Prostate gland (tissue), 2 donors: ENCODE data around the gene KRT6B. TPM values are rescaled to one million over a fixed set of nuclear protein-coding genes. Genes with fewer than 3 reads are reported as not detected.
"Not testable (repeated sequence)": the region's sequence is repeated elsewhere in the genome, so short reads cannot be mapped to it uniquely, and the experiment has no call there.

ENCODE experiments used
- DNase-seq: peaks from one replicate; pipeline ENCODE4 v3.0.0-alpha.2; 2019; ENCODE audit warnings: low spot score
- H3K27ac ChIP-seq, 2 donors: fragments of 200-600 bp; sonication (generic); 2 replicates each; pipeline ENCODE4 v1.5.1; 2017 to 2019
- H3K27me3 ChIP-seq: fragments of 200-600 bp; sonication (generic); replicated peaks from 2 replicates; pipeline ENCODE4 v1.5.1; 2019; ENCODE audit not compliant: insufficient read depth
- H3K36me3 ChIP-seq, 2 donors: fragments of 200-600 bp; sonication (generic); 1 replicate in 1 of 2; 2 replicates in 1 of 2; pipeline versions ENCODE4 v1.5.1 to v1.8.1; 2017 to 2019
- H3K4me1 ChIP-seq: fragments of 200-600 bp; sonication (generic); replicated peaks from 2 replicates; pipeline ENCODE4 v1.5.1; 2019
- H3K4me3 ChIP-seq, 2 donors: fragments of 200-600 bp; sonication (generic); 2 replicates each; pipeline ENCODE4 v1.5.1; 2017 to 2019
- H3K9me3 ChIP-seq: fragments of 200-600 bp; sonication (generic); 2 replicates; pipeline ENCODE4 v1.5.1; 2017
- POLR2A ChIP-seq: fragments of 450-650 bp; IDR thresholded peaks from one replicate; pipeline ENCODE4 v1.6.1; 2016; ENCODE audit warnings: antibody characterized with exemption, mild to moderate bottlenecking
- POLR2AphosphoS5 ChIP-seq: sonication (generic); formaldehyde crosslinking; IDR thresholded peaks from one replicate; pipeline ENCODE4 v1.6.1; 2017; ENCODE audit warnings: antibody characterized with exemption
- WGBS: methylation state at CpG from one replicate; pipeline ENCODE4 v1.1.5; 2018; 5-methylcytosine and 5-hydroxymethylcytosine counted together
- intact Hi-C: fragments of 100-400 bp; cut with DNase I; formaldehyde crosslinking; loops from one replicate; pipeline ENCODE4 v1.14.2; 2022
- total RNA-seq, 2 donors: library from RNA; depleted of rRNA; stranded (reverse); fragments of >200 nt; gene quantifications; one replicate each; pipeline ENCODE4 v1.1.0, GENCODE V29; 2016
- TF ChIP-seq, protein P1 (sequence below), 4 experiments: fragments of 200-600 bp in 2 of 4; fragments of 450-650 bp in 2 of 4; sonication (generic) in 2 of 4; IDR thresholded peaks; 1 replicate in 3 of 4; 2 replicates in 1 of 4; pipeline ENCODE4 v1.5.1; 2016 to 2019; ENCODE audit warnings: antibody characterized with exemption in 4 of 4, mild to moderate bottlenecking in 2 of 4, moderate library complexity in 2 of 4

Gene KRT6B
- total RNA-seq, 2 donors from 2014 or later: 0.40 to 0.87 TPM

DNA sequence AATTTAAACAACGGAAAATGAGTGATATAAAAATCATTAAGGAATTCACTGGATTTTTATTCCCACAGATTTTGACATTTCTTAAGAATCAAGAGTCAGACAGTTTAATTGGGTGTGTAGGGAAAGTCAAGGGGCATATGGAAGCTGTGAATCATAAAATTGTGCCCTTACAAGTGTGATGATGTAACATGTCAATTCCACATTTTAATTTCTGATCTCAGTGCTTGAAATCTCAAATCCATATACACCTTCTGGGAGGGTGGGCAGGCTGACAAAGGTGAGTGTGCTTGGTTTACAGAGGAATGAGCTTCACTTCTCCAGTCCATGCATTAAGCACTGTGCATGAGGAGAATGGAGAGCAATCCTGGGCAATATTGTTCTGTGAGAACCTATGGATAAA, 42.2 kb upstream of the KRT6B start:
- intact Hi-C loops: no loop called here
- 85% methylated on average over 1 of the region's 1 CpG for WGBS
- no peaks in the 10 kb centered on the region for H3K27me3 ChIP-seq
- TF ChIP-seq POLR2AphosphoS5 (no peak), POLR2A (no peak)
- TF ChIP-seq, protein P1, sequence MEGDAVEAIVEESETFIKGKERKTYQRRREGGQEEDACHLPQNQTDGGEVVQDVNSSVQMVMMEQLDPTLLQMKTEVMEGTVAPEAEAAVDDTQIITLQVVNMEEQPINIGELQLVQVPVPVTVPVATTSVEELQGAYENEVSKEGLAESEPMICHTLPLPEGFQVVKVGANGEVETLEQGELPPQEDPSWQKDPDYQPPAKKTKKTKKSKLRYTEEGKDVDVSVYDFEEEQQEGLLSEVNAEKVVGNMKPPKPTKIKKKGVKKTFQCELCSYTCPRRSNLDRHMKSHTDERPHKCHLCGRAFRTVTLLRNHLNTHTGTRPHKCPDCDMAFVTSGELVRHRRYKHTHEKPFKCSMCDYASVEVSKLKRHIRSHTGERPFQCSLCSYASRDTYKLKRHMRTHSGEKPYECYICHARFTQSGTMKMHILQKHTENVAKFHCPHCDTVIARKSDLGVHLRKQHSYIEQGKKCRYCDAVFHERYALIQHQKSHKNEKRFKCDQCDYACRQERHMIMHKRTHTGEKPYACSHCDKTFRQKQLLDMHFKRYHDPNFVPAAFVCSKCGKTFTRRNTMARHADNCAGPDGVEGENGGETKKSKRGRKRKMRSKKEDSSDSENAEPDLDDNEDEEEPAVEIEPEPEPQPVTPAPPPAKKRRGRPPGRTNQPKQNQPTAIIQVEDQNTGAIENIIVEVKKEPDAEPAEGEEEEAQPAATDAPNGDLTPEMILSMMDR (IDR thresholded peaks at IDR 0.05): no peak
- H3K4me3 ChIP-seq: no peak overlapping the region
- no peaks in the 10 kb centered on the region for H3K36me3 ChIP-seq
- no peaks in the 10 kb centered on the region for H3K9me3 ChIP-seq
- no peak overlapping the region for H3K27ac ChIP-seq
- no peak for DNase-seq
- H3K4me1 ChIP-seq: no peaks in the 10 kb centered on the region

DNA sequence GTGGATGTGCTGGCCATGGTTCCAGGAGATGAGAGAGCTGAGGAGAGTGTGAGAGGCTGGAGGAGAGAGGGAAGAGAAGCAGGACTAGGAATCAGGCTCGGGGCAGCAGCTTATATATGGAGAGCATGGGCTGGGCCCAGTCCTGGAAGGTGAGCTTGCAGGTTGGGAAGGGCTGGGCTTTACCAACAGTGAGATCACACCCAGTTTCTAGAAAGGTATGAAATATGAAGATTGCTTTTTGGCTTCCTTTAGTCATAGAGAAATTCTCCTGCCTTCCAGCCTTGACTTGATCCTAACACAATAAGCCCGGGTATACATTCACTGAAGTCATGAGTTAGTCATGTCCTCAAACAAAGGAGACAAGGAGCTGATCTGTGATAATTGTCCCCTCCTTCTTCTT, 41.2 kb upstream of the KRT6B start, which contains the start of gene KRT6A:
TSS of gene KRT6A (minus strand) at position 86 of the 400 bp plus-strand sequence. CDS start at position 17, 69 bp downstream.
- no peak for TF ChIP-seq POLR2AphosphoS5
- TF ChIP-seq, protein P1 (IDR thresholded peaks at IDR 0.05): no peak
- TF ChIP-seq POLR2A: no peak
- no peak within 1 kb of the TSS for H3K4me3 ChIP-seq

DNA sequence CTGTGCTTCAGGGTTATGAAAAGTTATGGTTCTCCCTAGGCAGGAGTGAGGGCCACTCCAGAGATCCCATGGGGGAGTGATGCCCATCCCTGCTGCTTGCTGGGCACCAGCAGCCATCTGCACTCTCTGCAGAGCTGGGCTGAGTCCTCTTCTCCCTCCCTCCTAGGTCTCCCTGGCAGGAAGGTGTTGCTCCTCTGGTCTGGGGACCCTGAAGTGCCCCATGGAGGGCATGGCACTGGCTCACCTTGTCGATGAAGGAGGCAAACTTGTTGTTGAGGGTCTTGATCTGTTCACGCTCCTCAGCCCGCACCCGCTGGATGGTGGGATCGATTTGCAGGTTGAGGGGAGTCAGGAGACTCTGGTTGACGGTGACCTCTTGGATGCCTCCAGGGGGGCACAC, 40.5 kb upstream of the KRT6B start:
- H3K36me3 ChIP-seq, H3K27ac ChIP-seq, intact Hi-C loops, H3K4me3 ChIP-seq, H3K4me1 ChIP-seq, H3K9me3 ChIP-seq, H3K27me3 ChIP-seq, DNase-seq: not testable (repeated sequence)
- 94% methylated on average over 5 of the region's 6 CpGs for WGBS

More for the DNA sequence above, 41.2 kb upstream of the KRT6B start, which contains the start of gene KRT6A:
- Histone ChIP-seq H3K9me3 (no peaks in the 10 kb centered on the region), H3K4me1 (no peaks in the 10 kb centered on the region), H3K36me3 (no peaks in the 10 kb centered on the region), H3K27me3 (no peaks in the 10 kb centered on the region), H3K27ac (no peak within 1 kb of the TSS)
- DNase-seq: no peak
- 81% methylated on average over 2 of the region's 2 CpGs for WGBS
- intact Hi-C loops: no loop called here

DNA sequence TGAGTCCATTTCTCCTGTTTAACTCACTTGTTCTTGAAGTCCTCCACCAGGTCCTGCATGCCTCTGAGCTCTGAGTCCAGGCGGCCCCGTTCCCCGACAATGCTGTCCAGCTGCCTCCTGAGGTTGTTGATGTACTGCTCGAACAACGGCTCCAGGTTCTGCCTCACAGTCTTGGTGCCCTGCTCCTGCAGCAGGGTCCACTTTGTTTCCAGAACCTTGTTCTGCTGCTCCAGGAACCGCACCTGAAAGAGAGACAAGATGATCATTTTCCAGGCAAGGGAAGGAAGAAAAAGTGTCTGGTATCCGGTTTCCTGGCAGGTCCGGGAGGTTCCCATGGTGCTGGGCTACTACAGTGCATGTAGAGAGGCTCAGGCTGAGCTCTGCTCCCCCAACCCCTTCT, 39.5 kb upstream of the KRT6B start:
- H3K27me3 ChIP-seq, intact Hi-C loops, H3K36me3 ChIP-seq, H3K27ac ChIP-seq, H3K4me3 ChIP-seq, DNase-seq, H3K9me3 ChIP-seq, H3K4me1 ChIP-seq: not testable (repeated sequence)
- 60% methylated on average over 8 of the region's 8 CpGs for WGBS

DNA sequence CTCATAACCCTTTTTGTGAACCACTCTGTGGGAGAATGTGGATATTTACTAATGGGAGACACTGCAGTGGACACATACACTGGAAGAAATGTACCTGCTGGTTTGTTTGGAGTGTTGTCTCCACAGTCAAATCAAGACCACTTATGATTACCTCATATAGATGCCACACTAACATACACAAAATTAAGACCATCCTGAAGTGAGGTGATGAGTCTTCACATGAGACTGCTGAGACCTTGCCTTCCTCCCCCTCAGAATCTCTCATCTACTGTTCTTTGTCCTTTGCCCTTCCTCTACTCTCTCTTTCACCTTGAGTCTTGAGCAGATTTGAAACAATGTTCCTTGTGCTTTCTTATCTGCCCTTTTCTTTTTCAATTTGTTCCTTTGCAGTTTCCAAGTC, 36.8 kb upstream of the KRT6B start:
- Histone ChIP-seq H3K4me3 (no peak overlapping the region), H3K27me3 (no peaks in the 10 kb centered on the region), H3K27ac (no peak overlapping the region), H3K9me3 (no peaks in the 10 kb centered on the region), H3K36me3 (no peaks in the 10 kb centered on the region), H3K4me1 (no peaks in the 10 kb centered on the region)
- intact Hi-C loops: no loop called here
- no peak for DNase-seq
- TF ChIP-seq POLR2AphosphoS5 (no peak), POLR2A (no peak)
- TF ChIP-seq, protein P1 (IDR thresholded peaks at IDR 0.05): no peak

DNA sequence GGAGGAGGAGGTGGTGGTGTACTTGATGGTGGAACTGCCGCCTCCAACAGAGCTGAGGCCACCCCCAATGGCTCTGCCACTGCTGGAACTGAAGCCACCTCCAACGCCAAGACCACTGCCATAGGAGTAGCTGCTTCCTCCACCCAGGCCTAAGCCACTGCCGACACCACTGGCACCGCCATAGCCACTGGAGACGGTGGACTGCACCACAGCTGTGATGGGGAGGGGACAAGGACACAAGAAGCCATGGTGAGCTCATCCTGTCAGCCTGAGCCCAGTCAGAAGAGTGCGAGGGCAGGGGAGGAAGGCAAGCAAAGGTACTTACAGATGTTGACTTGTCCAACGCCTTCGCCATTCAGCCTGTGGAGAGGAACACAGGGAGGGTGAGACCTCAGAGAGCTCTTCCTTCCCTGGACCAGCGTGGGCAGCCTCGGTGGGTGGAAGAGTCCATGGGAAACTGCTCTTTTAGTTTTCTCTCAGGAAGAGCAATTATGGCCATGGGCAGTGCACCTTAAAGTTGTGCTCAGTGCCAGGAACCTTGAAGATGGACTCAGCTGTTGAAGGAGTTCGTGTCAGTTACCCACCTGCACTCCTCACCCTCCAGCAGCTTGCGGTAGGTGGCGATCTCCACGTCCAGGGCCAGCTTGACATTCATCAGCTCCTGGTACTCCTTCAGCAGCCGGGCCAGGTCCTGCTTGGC, 35.9 kb upstream of the KRT6B start:
- DNase-seq, intact Hi-C loops, H3K27me3 ChIP-seq, H3K9me3 ChIP-seq, H3K4me1 ChIP-seq, H3K4me3 ChIP-seq, H3K27ac ChIP-seq, H3K36me3 ChIP-seq: not testable (repeated sequence)
- 91% methylated on average over 10 of the region's 15 CpGs for WGBS
